T-helper 17 cell (primary cell): ENCODE measurements around the gene PRRX1. TPM values are rescaled to one million over a fixed set of nuclear protein-coding genes. Genes with fewer than 3 reads are reported as not detected.

Experiments
- ATAC-seq: fragments of 150-1000 bp; cut with Tn5 transposase; 2 replicates; pipeline ENCODE4 v1.10.0; 2021; ENCODE audit warnings: mild to moderate bottlenecking, moderate library complexity
- DNase-seq, 3 donors: peaks; one replicate each; pipeline versions ENCODE4 v3.0.0 to v3.0.0-alpha.2; 2020 to 2021
- H3K9me3 ChIP-seq: one replicate; pipeline ENCODE4 v1.7.0; 2013; ENCODE audit warnings: low read length, mild to moderate bottlenecking; ENCODE audit not compliant: control insufficient read depth, poor library complexity, severe bottlenecking
- H3K27ac Mint-ChIP-seq: one replicate; pipeline ENCODE4 v1.8.0; 2022; ENCODE audit warnings: mild to moderate bottlenecking, moderate library complexity, mixed read lengths
- H3K27me3 Mint-ChIP-seq: one replicate; pipeline ENCODE4 v1.8.0; 2022; ENCODE audit warnings: mixed read lengths
- H3K36me3 Mint-ChIP-seq: one replicate; pipeline ENCODE4 v1.8.0; 2022; ENCODE audit warnings: low read depth, mixed read lengths
- H3K4me1 Mint-ChIP-seq: one replicate; pipeline ENCODE4 v1.8.0; 2022; ENCODE audit warnings: mild to moderate bottlenecking, mixed read lengths
- H3K4me3 Mint-ChIP-seq: one replicate; pipeline ENCODE4 v1.8.0; 2022; ENCODE audit warnings: mild to moderate bottlenecking, moderate library complexity, mixed read lengths
- total RNA-seq, 4 donors: library from RNA in 2 of 4; stranded (reverse) in 2 of 4; gene quantifications; one replicate each; pipeline ENCODE4 v1.2.3 and lab custom pipeline; 2022 to 2026

PRRX1 gene
- total RNA-seq, 2 donors from 2014 or later: not detected

- DNase-seq (no peak), ATAC-seq (no peak)
- peaks cover 9% of the 10 kb centered on the region for H3K36me3 Mint-ChIP-seq
- peaks cover 97% of the 10 kb centered on the region for H3K27me3 Mint-ChIP-seq
- no peaks in the 10 kb centered on the region for H3K9me3 ChIP-seq
- peaks cover 19% of the 10 kb centered on the region for H3K4me1 Mint-ChIP-seq
- no peak overlapping the region for H3K27ac Mint-ChIP-seq
- no peak overlapping the region for H3K4me3 Mint-ChIP-seq
Observed at GRCh38 chr1:170669586-170670530, 5.9 kb downstream of the PRRX1 start.

GRCh38 chr1:170670802-170671628 is 7.1 kb downstream of the PRRX1 start:
- Mint-ChIP-seq H3K27ac (no peak overlapping the region), H3K27me3 (peaks cover 91% of the 10 kb centered on the region)
- no peak for ATAC-seq

GRCh38 chr1:170671629-170671963 is 7.7 kb downstream of the PRRX1 start:
- Mint-ChIP-seq H3K27me3 (peaks cover 91% of the 10 kb centered on the region), H3K36me3 (peaks cover 9% of the 10 kb centered on the region), H3K4me3 (no peak overlapping the region), H3K4me1 (peaks cover 19% of the 10 kb centered on the region), H3K27ac (no peak overlapping the region)
- no peak for ATAC-seq
- no peak for DNase-seq
- no peaks in the 10 kb centered on the region for H3K9me3 ChIP-seq

More at GRCh38 chr1:170670802-170671628, 7.1 kb downstream of the PRRX1 start:
- Mint-ChIP-seq H3K4me3 (no peak overlapping the region), H3K36me3 (peaks cover 9% of the 10 kb centered on the region), H3K4me1 (peaks cover 19% of the 10 kb centered on the region)
- H3K9me3 ChIP-seq: no peaks in the 10 kb centered on the region
- DNase-seq: no peak

GRCh38 chr1:170672316-170672715 is 8.4 kb downstream of the PRRX1 start:
- Mint-ChIP-seq H3K36me3 (peaks cover 4% of the 10 kb centered on the region), H3K27me3 (peaks cover 88% of the 10 kb centered on the region), H3K27ac (no peak overlapping the region), H3K4me1 (peaks cover 15% of the 10 kb centered on the region), H3K4me3 (no peak overlapping the region)
- H3K9me3 ChIP-seq: no peaks in the 10 kb centered on the region
- DNase-seq (no peak), ATAC-seq (no peak)

GRCh38 chr1:170674239-170674638 is 10.3 kb downstream of the PRRX1 start:
- ATAC-seq (no peak), DNase-seq (no peak)
- H3K9me3 ChIP-seq: no peaks in the 10 kb centered on the region
- peaks cover 4% of the 10 kb centered on the region for H3K36me3 Mint-ChIP-seq
- no peak overlapping the region for H3K4me3 Mint-ChIP-seq
- peaks cover 88% of the 10 kb centered on the region for H3K27me3 Mint-ChIP-seq
- no peak overlapping the region for H3K27ac Mint-ChIP-seq
- peaks cover 8% of the 10 kb centered on the region for H3K4me1 Mint-ChIP-seq

GRCh38 chr1:170674986-170675385 is 11.1 kb downstream of the PRRX1 start:
- Mint-ChIP-seq H3K27ac (no peak overlapping the region), H3K4me1 (peaks cover 6% of the 10 kb centered on the region), H3K4me3 (no peak overlapping the region), H3K27me3 (peaks cover 80% of the 10 kb centered on the region), H3K36me3 (peaks cover 2% of the 10 kb centered on the region)
- ATAC-seq (no peak), DNase-seq (no peak)
- no peaks in the 10 kb centered on the region for H3K9me3 ChIP-seq

- H3K27me3 Mint-ChIP-seq: peaks cover 80% of the 10 kb centered on the region
- H3K4me1 Mint-ChIP-seq: peaks cover 5% of the 10 kb centered on the region
- H3K4me3 Mint-ChIP-seq: no peak overlapping the region
- no peak overlapping the region for H3K27ac Mint-ChIP-seq
- H3K36me3 Mint-ChIP-seq: peaks cover 2% of the 10 kb centered on the region
- ATAC-seq: no peak
- DNase-seq: no peak
- no peaks in the 10 kb centered on the region for H3K9me3 ChIP-seq
Observed at GRCh38 chr1:170675865-170676264, 11.9 kb downstream of the PRRX1 start.

- no peaks in the 10 kb centered on the region for H3K9me3 ChIP-seq
- H3K4me1 Mint-ChIP-seq: peaks cover under 1% of the 10 kb centered on the region
- H3K4me3 Mint-ChIP-seq: no peak overlapping the region
- peaks cover 79% of the 10 kb centered on the region for H3K27me3 Mint-ChIP-seq
- no peak for DNase-seq
- ATAC-seq: no peak
- peaks cover 2% of the 10 kb centered on the region for H3K36me3 Mint-ChIP-seq
- H3K27ac Mint-ChIP-seq: no peak overlapping the region
Observed at GRCh38 chr1:170676628-170677027, 12.7 kb downstream of the PRRX1 start.

- no peak for DNase-seq
- H3K4me3 Mint-ChIP-seq: no peak overlapping the region
- no peaks in the 10 kb centered on the region for H3K9me3 ChIP-seq
- H3K27ac Mint-ChIP-seq: no peak overlapping the region
- H3K36me3 Mint-ChIP-seq: peaks cover 2% of the 10 kb centered on the region
- no peaks in the 10 kb centered on the region for H3K4me1 Mint-ChIP-seq
- no peak for ATAC-seq
- peaks cover 77% of the 10 kb centered on the region for H3K27me3 Mint-ChIP-seq
Observed at GRCh38 chr1:170678027-170678600, 14.2 kb downstream of the PRRX1 start.

GRCh38 chr1:170680428-170680827 is 16.5 kb downstream of the PRRX1 start:
- Mint-ChIP-seq H3K4me3 (no peak overlapping the region), H3K27ac (no peak overlapping the region), H3K27me3 (peaks cover 82% of the 10 kb centered on the region), H3K36me3 (no peaks in the 10 kb centered on the region), H3K4me1 (no peaks in the 10 kb centered on the region)
- DNase-seq: no peak
- ATAC-seq: no peak
- H3K9me3 ChIP-seq: no peaks in the 10 kb centered on the region

- no peaks in the 10 kb centered on the region for H3K4me1 Mint-ChIP-seq
- H3K36me3 Mint-ChIP-seq: no peaks in the 10 kb centered on the region
- ATAC-seq: no peak
- no peaks in the 10 kb centered on the region for H3K9me3 ChIP-seq
- H3K27me3 Mint-ChIP-seq: peaks cover 88% of the 10 kb centered on the region
- no peak overlapping the region for H3K27ac Mint-ChIP-seq
- no peak overlapping the region for H3K4me3 Mint-ChIP-seq
- DNase-seq: no peak
Observed at GRCh38 chr1:170682169-170682568, 18.2 kb downstream of the PRRX1 start.

- ATAC-seq (no peak), DNase-seq (no peak)
- Mint-ChIP-seq H3K27me3 (peaks cover 90% of the 10 kb centered on the region), H3K4me1 (no peaks in the 10 kb centered on the region), H3K36me3 (no peaks in the 10 kb centered on the region), H3K27ac (no peak overlapping the region), H3K4me3 (no peak overlapping the region)
- no peaks in the 10 kb centered on the region for H3K9me3 ChIP-seq
Observed at GRCh38 chr1:170682809-170683208, 18.9 kb downstream of the PRRX1 start.

GRCh38 chr1:170685166-170685565 is 21.2 kb downstream of the PRRX1 start:
- no peak overlapping the region for H3K4me3 Mint-ChIP-seq
- peaks cover 75% of the 10 kb centered on the region for H3K27me3 Mint-ChIP-seq
- no peak for DNase-seq
- peaks cover 7% of the 10 kb centered on the region for H3K4me1 Mint-ChIP-seq
- H3K9me3 ChIP-seq: no peaks in the 10 kb centered on the region
- ATAC-seq: no peak
- no peak overlapping the region for H3K27ac Mint-ChIP-seq
- no peaks in the 10 kb centered on the region for H3K36me3 Mint-ChIP-seq
